ENCODE data around the gene PRKAG2. TPM values are rescaled to one million over a fixed set of nuclear protein-coding genes. Genes with fewer than 3 reads are reported as not detected.

PRKAG2 gene
- total RNA-seq, 2 donors from 2014 or later, result 41.3 to 51.8 TPM

DNA sequence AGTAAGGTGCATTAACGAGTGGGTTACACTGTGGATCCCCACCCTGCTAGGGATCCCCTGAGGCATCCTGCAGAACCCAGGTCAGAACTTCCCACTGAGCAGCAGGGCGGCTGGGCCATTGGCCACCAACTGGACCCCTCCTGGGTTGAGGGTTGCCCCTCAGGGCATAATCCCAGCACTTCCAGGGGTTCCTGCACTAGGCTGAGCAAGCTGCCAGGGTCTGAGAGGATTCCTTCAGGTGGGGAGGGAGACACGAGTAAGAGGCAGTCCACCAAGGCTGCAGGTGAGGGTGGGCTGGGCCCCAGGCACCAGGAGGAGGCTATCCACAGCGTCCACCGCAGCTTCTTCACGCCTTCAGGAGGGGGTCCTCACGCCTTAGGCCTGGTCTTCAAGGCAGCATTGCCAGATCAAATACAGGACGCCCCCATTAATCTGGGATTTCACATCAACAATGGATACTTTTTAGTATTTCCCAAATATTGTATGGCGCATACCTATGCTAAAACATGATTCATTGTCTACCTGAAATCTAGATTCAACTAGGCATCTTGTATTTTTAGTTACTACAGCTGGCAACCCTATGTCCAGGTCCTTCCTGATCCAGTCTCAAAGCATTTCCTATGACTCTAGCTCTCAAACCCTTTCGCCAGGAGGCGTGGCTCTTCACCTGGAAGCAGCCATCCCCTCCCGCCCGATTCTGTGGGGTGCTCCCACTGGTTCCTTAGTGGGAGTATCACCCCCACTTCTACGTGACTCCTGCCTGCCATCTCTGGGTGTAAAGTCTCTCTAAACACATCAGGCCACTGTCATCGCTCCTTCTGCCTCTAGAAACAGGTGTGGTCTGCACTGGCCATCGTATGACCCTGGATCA lies 4.1 kb downstream of the PRKAG2 start:
- Mint-ChIP-seq H3K27ac (no peak overlapping the region), H3K27me3 (no peaks in the 10 kb centered on the region), H3K36me3 (ENCODE audit: low read depth) (peaks cover 3% of the 10 kb centered on the region), H3K4me3 (no peak overlapping the region), H3K4me1 (peaks cover 41% of the 10 kb centered on the region)
- DNase-seq, result no peak
- ATAC-seq, result no peak
- no peaks in the 10 kb centered on the region for H3K9me3 ChIP-seq (ENCODE audit: control insufficient read depth, low read length, poor library complexity, severe bottlenecking)

DNA sequence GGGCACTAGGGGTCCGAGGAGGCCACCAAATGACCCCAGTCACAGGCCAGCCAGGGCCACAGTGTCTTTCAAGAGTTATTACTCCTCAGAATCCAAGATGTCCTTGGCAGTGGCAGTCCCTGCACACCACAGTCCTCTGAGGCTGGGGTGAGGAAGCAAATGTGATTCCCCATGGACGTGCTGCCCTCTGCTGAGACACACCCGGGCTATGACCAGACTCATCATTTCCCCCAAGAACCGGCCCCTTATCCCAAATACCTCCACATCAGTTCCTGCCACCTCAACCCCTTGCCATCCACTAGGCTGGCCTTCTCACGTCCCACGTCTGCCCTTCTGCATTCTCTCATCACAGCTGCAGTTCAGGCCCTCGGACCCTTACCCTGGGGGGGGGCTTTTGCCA lies 5.0 kb downstream of the PRKAG2 start:
- DNase-seq (no peak), ATAC-seq (no peak)
- H3K27ac Mint-ChIP-seq, result no peak overlapping the region
- H3K4me1 Mint-ChIP-seq, result peaks cover 43% of the 10 kb centered on the region
- H3K4me3 Mint-ChIP-seq, result no peak overlapping the region
- peaks cover 3% of the 10 kb centered on the region for H3K36me3 Mint-ChIP-seq (ENCODE audit: low read depth)
- H3K27me3 Mint-ChIP-seq, result no peaks in the 10 kb centered on the region
- H3K9me3 ChIP-seq (ENCODE audit: control insufficient read depth, low read length, poor library complexity, severe bottlenecking), result no peaks in the 10 kb centered on the region

DNA sequence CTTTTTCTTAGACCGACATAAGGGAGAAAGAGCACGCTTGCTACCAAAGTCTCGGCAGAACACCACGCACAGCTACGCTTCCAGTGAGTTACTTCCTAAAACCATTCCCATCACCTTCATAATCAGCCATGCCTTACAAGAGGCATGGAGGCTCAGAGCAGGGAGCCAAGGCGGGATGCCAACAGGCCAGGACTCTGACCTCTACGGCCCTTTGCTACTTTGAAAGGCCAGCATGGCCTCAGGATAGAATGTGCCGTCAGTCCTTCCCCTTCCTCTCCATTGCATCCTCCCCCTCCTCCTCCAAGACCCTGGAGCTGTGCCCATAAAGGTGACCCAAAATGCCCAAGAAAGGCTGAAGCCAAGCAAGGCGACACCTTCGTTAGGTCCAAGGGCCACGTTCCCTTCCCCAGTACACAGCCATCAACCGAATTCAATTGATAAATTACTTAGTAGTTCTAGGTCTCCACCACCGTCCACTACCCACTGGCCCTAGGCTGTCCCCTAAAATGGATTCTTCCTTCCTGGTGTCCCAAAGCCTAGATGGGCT lies 5.7 kb downstream of the PRKAG2 start:
- H3K4me1 Mint-ChIP-seq, result peaks cover 40% of the 10 kb centered on the region

DNA sequence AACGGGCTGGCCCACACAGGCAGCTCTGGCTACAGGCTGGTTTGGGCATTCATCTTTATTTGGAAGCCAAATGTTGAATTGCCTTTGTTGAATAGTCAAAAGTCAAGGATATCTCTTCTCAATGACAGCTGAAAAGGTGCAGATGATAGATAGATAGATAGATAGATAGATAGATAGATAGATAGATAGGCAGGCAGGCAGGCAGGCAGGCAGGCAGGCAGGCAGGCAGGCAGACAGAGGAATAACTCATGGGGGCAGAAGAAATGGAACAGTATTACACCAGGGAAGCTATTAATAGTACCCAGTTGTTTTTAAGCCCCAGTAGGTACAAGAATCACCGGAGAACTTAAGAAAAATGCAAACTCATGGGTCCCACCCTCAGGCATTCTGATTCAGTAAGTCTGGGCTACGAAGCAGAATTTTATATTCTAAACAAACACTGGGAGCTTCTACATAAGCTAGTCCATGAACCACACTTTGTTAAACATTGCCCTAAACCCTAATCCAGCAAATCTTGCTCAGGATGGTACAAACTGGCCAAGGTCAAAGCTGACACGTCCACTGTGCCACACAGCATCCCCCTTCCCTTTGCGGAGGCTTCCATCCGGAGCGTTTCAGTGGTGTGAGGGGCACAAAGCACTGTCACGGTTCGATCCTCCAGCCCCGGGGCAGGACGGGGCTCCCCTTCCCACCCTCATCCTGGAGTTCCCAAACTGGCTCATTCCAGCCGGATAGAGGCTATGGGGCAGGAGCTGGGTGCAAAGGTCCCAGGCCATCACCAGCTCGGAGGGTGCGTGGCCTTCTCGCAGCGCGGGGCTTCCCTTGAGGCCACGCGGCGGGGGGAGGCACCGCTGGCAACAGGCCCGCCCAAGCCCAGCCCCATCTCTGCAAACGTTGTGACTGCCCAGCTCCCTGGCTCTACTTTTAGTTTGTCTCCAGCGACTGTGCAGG lies 6.7 kb downstream of the PRKAG2 start:
- no peak for DNase-seq
- ATAC-seq, result no peak
- Mint-ChIP-seq H3K36me3 (ENCODE audit: low read depth) (no peaks in the 10 kb centered on the region), H3K4me1 (peaks cover 42% of the 10 kb centered on the region), H3K27ac (no peak overlapping the region), H3K4me3 (no peak overlapping the region), H3K27me3 (no peaks in the 10 kb centered on the region)
- H3K9me3 ChIP-seq (ENCODE audit: control insufficient read depth, low read length, poor library complexity, severe bottlenecking), result no peaks in the 10 kb centered on the region

More for the DNA sequence above, 5.7 kb downstream of the PRKAG2 start:
- no peaks in the 10 kb centered on the region for H3K27me3 Mint-ChIP-seq
- H3K36me3 Mint-ChIP-seq (ENCODE audit: low read depth), result no peaks in the 10 kb centered on the region
- ATAC-seq, result no peak
- no peak overlapping the region for H3K27ac Mint-ChIP-seq
- no peak for DNase-seq
- no peak overlapping the region for H3K4me3 Mint-ChIP-seq
- no peaks in the 10 kb centered on the region for H3K9me3 ChIP-seq (ENCODE audit: control insufficient read depth, low read length, poor library complexity, severe bottlenecking)

DNA sequence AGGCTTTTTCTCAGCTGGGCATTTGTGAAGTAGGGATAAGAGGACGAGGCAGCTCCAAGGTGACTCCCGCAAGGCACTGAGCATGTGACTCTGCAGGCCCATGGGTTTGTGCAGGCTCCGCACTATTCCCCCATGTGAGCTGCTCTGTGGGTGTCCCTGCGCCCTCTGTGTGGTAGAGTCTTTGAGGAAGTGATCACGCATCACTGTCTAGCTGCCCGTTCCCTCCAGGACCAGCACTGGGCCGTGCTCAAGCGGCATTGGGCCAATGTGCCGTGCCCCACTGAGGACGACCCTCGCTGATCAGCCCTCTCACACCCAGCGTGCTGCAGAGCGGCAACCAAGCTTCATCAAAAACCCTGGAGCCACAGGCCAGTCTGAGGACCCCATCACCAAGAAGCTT lies 7.5 kb downstream of the PRKAG2 start:
- Mint-ChIP-seq H3K27me3 (no peaks in the 10 kb centered on the region), H3K4me1 (peaks cover 45% of the 10 kb centered on the region)

DNA sequence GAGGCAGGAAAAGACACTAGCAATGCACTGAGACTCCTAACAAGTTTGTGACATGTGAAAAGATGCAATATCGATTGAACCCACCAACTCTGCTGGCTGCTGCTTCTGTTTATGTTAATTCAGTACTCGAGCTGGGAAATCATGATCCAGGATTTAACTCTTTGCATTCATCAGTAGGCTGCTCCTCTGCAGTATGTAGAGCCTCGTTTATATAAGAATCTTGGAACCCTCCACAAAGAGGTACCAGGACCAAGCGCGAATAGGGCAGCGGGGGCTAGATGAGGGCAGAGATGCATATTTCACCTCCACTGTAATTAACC lies 7.8 kb downstream of the PRKAG2 start:
- no peak for ATAC-seq
- H3K4me1 Mint-ChIP-seq, result peaks cover 48% of the 10 kb centered on the region

More for the DNA sequence above, 7.5 kb downstream of the PRKAG2 start:
- Mint-ChIP-seq H3K4me3 (no peak overlapping the region), H3K36me3 (ENCODE audit: low read depth) (no peaks in the 10 kb centered on the region), H3K27ac (peak overlapping the region; percentile 39)
- ATAC-seq (no peak), DNase-seq (no peak)
- no peaks in the 10 kb centered on the region for H3K9me3 ChIP-seq (ENCODE audit: control insufficient read depth, low read length, poor library complexity, severe bottlenecking)

DNA sequence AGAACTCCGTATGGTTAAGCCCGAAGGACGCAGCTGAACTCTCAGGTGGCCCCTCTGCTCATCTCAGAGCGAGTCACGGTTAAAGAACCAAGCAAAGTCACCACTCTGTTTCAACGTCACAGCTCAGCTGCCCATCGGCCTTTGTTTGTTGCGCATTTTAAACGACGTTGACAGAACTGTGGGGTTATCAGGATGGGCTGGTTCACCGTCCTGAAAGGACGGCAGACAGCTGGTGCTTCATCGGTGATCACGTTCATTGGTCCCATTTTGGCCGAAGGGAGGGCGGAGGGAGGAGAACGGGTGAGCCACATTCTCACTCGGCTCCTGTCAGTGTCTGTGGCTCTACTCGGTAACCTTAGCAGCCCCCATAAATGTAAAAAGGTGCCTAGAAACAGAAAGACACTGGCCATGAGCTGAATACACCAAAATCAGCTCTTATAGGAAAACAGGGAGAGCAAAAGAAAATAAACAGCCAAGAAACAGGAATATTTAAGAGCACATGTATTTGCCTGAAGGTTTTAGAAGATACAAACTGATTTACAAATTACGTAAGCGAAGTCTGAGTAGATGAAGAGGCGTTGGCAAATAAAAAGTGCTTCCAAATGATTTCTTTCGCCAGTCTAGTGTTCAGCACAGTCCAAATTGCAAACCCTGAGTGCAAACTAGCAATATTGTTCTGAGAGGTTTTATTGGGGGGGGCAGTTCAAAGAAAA lies 8.4 kb downstream of the PRKAG2 start:
- H3K4me1 Mint-ChIP-seq, result peaks cover 49% of the 10 kb centered on the region
- no peaks in the 10 kb centered on the region for H3K36me3 Mint-ChIP-seq (ENCODE audit: low read depth)

More for the DNA sequence above, 7.8 kb downstream of the PRKAG2 start:
- Mint-ChIP-seq H3K4me3 (no peak overlapping the region), H3K27me3 (no peaks in the 10 kb centered on the region), H3K27ac (peak overlapping the region; percentile 39), H3K36me3 (ENCODE audit: low read depth) (no peaks in the 10 kb centered on the region)
- DNase-seq, result no peak
- H3K9me3 ChIP-seq (ENCODE audit: control insufficient read depth, low read length, poor library complexity, severe bottlenecking), result no peaks in the 10 kb centered on the region

DNA sequence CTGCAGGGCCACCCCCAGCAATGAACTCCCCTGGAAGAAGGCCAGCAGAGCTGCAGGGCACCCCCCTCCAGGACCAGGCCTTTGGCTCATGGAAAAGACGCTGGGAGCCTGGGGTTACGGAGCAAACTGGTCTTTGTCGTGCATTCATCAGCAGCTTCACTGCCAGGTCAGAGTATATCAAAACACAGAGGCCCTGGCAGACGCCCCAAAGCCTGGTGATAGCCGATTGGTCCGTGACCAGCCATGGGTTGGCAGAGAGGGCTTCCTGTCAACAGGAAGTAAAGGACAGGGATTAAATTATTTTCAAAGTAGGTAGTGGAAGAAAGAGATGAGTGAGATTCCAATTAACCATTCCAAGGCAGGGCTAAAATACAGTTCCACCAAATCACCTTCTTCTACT lies 9.0 kb downstream of the PRKAG2 start:
- H3K36me3 Mint-ChIP-seq (ENCODE audit: low read depth), result no peaks in the 10 kb centered on the region
- H3K4me1 Mint-ChIP-seq, result peaks cover 45% of the 10 kb centered on the region

More for the DNA sequence above, 8.4 kb downstream of the PRKAG2 start:
- no peak overlapping the region for H3K27ac Mint-ChIP-seq
- no peak for DNase-seq
- no peak for ATAC-seq
- no peak overlapping the region for H3K4me3 Mint-ChIP-seq
- H3K9me3 ChIP-seq (ENCODE audit: control insufficient read depth, low read length, poor library complexity, severe bottlenecking), result no peaks in the 10 kb centered on the region
- no peaks in the 10 kb centered on the region for H3K27me3 Mint-ChIP-seq

DNA sequence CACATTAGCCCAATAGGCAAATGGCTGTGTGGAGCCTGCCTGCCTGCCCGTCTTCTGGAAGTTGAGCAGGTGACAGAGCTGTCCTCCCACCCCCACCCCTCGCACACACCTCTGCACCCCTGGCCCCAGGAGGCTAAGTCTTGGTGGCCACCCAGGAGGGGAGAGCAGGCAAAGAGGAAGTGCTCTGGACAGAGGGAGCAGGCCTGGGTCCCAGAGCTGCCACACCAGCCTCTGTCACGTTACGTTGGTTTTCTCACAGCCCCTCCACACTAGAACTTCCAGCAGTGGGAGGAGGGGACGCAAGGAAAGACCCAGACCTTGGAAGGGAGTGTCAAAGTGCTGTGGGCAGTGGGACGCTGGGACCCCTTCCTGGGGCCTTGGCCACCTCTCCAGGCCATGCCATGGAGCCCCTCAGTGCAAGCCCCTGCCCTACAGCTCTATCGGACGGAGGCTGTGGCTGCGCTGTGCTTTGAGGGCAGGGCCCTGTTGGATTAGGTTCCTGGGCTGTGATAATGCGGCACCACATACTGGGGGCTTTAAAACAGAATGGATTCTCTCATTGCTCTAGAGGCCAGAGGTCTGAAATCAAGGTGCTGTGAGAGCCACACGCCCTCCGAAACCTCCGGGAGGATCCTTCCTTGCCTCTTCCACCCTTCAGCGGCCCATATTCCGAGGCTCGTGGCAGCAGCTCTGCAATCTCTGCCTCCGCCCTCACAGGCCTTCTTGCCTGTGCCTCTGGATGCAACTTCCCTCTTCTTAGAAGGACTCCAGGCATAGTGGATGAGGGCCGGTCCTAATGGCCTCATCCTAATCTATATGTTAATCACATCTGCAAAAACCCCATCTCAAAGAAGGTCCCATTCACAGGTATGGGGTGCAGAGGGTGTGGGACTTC lies 9.9 kb downstream of the PRKAG2 start:
- Mint-ChIP-seq H3K4me3 (no peak overlapping the region), H3K27ac (no peak overlapping the region), H3K27me3 (no peaks in the 10 kb centered on the region), H3K4me1 (peaks cover 43% of the 10 kb centered on the region), H3K36me3 (ENCODE audit: low read depth) (no peaks in the 10 kb centered on the region)
- H3K9me3 ChIP-seq (ENCODE audit: control insufficient read depth, low read length, poor library complexity, severe bottlenecking), result no peaks in the 10 kb centered on the region
- DNase-seq (no peak), ATAC-seq (no peak)

More for the DNA sequence above, 9.0 kb downstream of the PRKAG2 start:
- DNase-seq (no peak), ATAC-seq (no peak)
- no peaks in the 10 kb centered on the region for H3K9me3 ChIP-seq (ENCODE audit: control insufficient read depth, low read length, poor library complexity, severe bottlenecking)
- Mint-ChIP-seq H3K27me3 (no peaks in the 10 kb centered on the region), H3K27ac (no peak overlapping the region), H3K4me3 (no peak overlapping the region)

DNA sequence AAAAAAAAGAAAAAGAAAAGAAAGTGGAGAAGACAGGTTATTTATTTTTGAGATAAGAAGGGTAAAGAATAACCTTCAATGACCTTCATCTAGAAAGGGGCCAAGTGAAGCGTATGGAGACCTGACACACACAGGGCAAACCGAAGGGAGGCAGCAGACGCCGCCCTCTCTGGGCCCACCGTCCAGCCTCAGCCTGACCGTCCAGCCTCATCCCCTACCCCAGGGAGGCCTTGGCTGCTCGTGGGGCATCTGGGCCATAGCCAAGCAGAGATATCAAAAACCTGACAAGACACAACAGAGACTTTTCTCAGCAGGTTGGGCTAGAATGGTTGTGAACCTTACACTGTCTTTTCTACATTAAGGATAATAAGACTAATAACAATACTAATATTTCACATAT lies 10.9 kb downstream of the PRKAG2 start:
- ATAC-seq, result no peak
- Mint-ChIP-seq H3K4me1 (peaks cover 35% of the 10 kb centered on the region), H3K27ac (no peak overlapping the region), H3K4me3 (no peak overlapping the region), H3K36me3 (ENCODE audit: low read depth) (no peaks in the 10 kb centered on the region), H3K27me3 (no peaks in the 10 kb centered on the region)
- H3K9me3 ChIP-seq (ENCODE audit: control insufficient read depth, low read length, poor library complexity, severe bottlenecking), result no peaks in the 10 kb centered on the region
- DNase-seq, result no peak

DNA sequence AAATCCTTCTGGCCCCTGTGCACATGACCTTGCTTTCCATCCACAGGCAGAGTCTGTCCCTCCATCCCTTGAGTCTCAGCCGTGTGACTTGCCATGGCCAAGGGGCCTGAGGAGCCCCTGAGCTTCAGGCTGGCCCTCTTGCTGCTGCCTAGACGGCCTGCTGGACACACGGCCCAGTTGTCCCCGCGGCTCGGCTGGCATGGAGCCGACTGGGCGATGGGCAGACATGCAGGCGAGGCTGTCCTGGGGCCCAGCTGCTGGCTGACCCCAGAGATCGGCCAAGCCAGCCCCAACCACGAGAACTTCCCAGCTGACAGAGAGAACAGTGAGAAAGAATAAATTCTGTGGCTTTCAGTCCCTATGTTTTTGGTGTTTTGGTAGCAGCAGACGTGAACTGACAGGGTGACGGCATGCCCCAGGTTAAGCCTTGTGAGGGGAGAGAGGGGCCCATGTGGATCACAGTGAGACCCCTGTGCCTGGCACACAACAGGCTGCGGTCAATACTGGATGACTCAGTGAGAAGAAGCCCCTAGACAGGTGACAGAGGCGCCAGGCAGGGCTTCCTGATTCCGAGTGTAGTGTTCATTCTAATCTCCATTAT lies 11.7 kb downstream of the PRKAG2 start:
- Mint-ChIP-seq H3K36me3 (ENCODE audit: low read depth) (no peaks in the 10 kb centered on the region), H3K27me3 (no peaks in the 10 kb centered on the region), H3K4me1 (peaks cover 32% of the 10 kb centered on the region), H3K27ac (no peak overlapping the region), H3K4me3 (no peak overlapping the region)
- DNase-seq (no peak), ATAC-seq (no peak)
- no peaks in the 10 kb centered on the region for H3K9me3 ChIP-seq (ENCODE audit: control insufficient read depth, low read length, poor library complexity, severe bottlenecking)

DNA sequence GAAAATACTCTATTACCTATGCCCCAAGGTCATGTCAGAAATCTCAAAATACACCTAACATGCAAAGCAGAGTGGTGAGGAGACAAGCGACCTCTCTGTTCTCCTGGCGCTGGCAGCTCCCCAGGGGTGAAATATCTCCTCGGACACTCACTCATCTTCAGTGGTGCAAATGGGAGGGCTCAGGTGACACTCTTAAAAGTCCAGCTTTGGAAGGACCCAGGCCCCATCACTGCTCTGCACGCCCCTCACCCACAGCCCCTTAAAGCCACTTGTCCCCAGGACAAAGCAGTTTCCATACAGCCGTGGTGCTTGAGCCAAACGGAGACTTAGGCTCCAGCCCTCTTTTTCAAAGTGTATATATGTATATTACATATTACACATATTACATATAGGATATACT lies 12.4 kb downstream of the PRKAG2 start:
- no peak for ATAC-seq
- H3K9me3 ChIP-seq (ENCODE audit: control insufficient read depth, low read length, poor library complexity, severe bottlenecking), result no peaks in the 10 kb centered on the region
- Mint-ChIP-seq H3K36me3 (ENCODE audit: low read depth) (no peaks in the 10 kb centered on the region), H3K27me3 (no peaks in the 10 kb centered on the region), H3K27ac (peak overlapping the region; percentile 81), H3K4me1 (peaks cover 29% of the 10 kb centered on the region), H3K4me3 (no peak overlapping the region)
- no peak for DNase-seq

Measured in T-helper 17 cell (primary cell).